ENCODE results near the gene NEDD4L. TPM values are rescaled to one million over a fixed set of nuclear protein-coding genes. Genes with fewer than 3 reads are reported as not detected.

Gene NEDD4L
- total and polyA plus RNA-seq, 2 experiments from 2014 or later, result 36.2 to 72.3 TPM

GRCh38 chr18:58290116-58290695, 246.2 kb downstream of the NEDD4L start:
- DNase-seq (ENCODE audit: low spot score) (no peak), ATAC-seq (no peak)
- Mint-ChIP-seq H3K27me3 (ENCODE audit: insufficient read depth, low read depth, poor library complexity) (peaks cover 3% of the 10 kb centered on the region), H3K9me3 (no peaks in the 10 kb centered on the region), H3K27ac (no peak overlapping the region), H3K36me3 (ENCODE audit: low read depth) (no peaks in the 10 kb centered on the region), H3K4me3 (no peak overlapping the region), H3K4me1 (peaks cover 30% of the 10 kb centered on the region)
- no peak for TF ChIP-seq EZH2phosphoT487 (IDR thresholded peaks at IDR 0.05; ENCODE audit: unreplicated experiment)
- TF ChIP-seq JUNB (IDR thresholded peaks at IDR 0.05; ENCODE audit: unreplicated experiment), result no peak
- TF ChIP-seq ZNF462 (CRISPR knock-in tag; IDR thresholded peaks at IDR 0.05), result no peak
- TF ChIP-seq REST (IDR thresholded peaks at IDR 0.05; ENCODE audit: unreplicated experiment), result no peak
- TF ChIP-seq ETS1 (IDR thresholded peaks at IDR 0.05), result no peak
- no peak for TF ChIP-seq ZNF114 (CRISPR knock-in tag; IDR thresholded peaks at IDR 0.05)
- no peak for TF ChIP-seq CREB1 (CRISPR knock-in tag; IDR thresholded peaks at IDR 0.05; ENCODE audit: low read depth)
- TF ChIP-seq ZNF331 (CRISPR knock-in tag; IDR thresholded peaks at IDR 0.05; ENCODE audit: low read depth), result no peak
- no peak for TF ChIP-seq POLR2AphosphoS5 (IDR thresholded peaks at IDR 0.05; ENCODE audit: low read depth)
- no peak for TF ChIP-seq NANOG (IDR thresholded peaks at IDR 0.05; ENCODE audit: borderline replicate concordance)
- no peak for TF ChIP-seq EZH2 (IDR thresholded peaks at IDR 0.05; ENCODE audit: low read depth, unreplicated experiment)
- TF ChIP-seq STAT1 (IDR thresholded peaks at IDR 0.05; ENCODE audit: unreplicated experiment), result no peak
- no peak for TF ChIP-seq CTCF (conservative IDR thresholded peaks at IDR 0.05; ENCODE audit: low read depth in 2 of 2)
- Histone ChIP-seq H3K27ac (ENCODE audit: low read depth) (no peak overlapping the region), H3F3A (replicated peaks; ENCODE audit: low read depth) (no peaks in the 10 kb centered on the region), H4K20me1 (replicated peaks; ENCODE audit: insufficient read depth) (peaks cover 8% of the 10 kb centered on the region; the same call in 1 of the 2 replicates), H3K4me2 (no peak overlapping the region), H3K79me2 (replicated peaks; ENCODE audit: insufficient read depth) (peaks cover 50% of the 10 kb centered on the region), H3K9me2 (ENCODE audit: insufficient read depth) (no peaks in the 10 kb centered on the region), H3K4me3 (no peak overlapping the region), H2AFZ (no peak overlapping the region), H3K36me3 (ENCODE audit: insufficient read depth) (no peaks in the 10 kb centered on the region), H3K27me3 (ENCODE audit: insufficient read depth) (no peaks in the 10 kb centered on the region), H3K4me1 (ENCODE audit: insufficient read depth) (peaks cover 27% of the 10 kb centered on the region)
